ENCODE results near the gene TNPO3.
"Not testable (repeated sequence)": the region's sequence is repeated elsewhere in the genome, so short reads cannot be mapped to it uniquely, and the experiment has no call there.

TNPO3 gene

DNA sequence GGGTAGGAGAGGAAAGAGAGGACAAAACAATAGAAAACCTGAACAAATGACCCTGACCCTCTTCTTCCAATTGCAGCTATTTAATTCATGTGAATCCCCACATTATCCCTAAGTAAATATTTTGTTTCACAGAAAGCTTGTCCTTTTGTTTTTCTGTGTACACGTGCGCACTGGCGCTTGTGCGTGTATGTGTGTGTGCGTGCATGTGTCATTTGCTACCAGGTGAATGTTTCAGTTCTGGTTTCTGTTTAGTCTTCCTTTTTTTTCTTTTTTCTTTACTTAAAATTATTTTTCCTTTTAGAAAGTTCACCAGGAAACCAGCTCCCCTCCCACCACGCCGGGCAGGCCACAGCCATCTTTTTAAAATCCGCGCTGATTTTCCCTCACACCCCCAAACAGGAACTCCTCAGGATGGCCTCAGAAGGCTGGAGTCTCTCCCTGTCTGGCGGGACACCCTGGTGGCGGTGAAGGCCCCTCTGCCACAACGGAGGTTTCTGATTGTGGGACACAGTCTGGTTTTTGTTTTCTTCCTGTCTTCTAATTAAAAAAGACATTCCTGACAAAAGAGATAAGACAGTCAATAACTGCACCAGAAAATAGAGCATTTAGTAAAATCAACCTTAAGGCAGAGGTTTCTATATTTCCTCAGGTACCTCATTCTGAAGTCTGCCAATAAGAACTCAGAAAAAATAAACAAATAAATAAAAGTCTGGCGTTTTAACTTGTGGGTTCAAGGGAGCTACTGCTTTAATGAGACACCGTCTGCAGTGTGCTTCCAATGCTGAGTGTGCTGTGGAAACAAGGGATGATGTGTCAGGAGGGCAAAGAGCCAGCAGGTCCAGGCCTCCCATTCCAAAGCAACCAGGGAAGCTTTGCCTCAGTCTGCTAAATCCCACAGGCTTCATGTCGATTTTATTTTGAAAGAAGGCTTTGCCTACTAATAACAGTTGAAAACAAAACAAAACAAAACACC is 99.8 kb downstream of the TNPO3 start:
- DNase-seq, result no peak

DNA sequence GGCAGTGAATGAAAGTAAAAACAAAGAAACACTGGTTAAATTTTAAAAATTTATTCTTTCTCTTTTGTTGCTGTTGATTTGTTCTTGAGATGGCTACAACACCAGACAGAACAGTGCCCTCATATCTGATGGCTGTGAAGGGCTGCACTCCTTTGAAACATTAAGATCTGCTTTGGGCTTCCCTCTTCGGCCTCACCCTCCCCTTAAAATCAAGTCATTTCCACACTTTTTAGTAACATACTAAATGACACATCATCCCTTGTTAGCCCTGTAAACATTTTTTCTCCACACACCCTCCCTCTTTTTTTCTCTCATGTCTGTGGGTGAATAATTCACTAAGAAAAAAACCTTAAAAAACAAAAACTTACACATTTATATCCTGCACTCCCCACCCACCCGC is 100.8 kb downstream of the TNPO3 start:
- DNase-seq, result no peak

DNA sequence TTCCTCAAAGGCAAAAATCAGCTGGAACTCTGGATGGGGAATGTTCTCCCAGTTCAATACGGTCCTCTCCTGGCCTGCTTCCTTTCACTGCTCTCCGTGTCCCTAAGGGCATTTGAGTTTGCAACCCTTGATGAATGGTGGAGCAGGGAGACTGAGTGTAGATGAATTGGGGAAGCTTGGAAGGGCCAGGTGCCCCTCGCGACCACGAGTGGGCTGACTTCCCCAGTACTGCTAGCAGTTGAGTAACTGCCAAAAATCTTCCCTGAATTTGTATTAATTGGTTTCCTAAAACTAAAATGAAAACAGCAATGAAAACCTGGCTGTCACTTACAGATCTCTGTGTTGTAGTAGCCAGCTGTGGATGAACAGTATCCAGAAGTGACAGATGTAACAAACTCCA is 103.6 kb downstream of the TNPO3 start:
- DNase-seq, result no peak

GRCh38 chr7:128948976-128949760 is 105.7 kb downstream of the TNPO3 start:
- no peak for DNase-seq

- no peak for DNase-seq
These were observed 106.5 kb downstream of the TNPO3 start for GRCh38 chr7:128948312-128948973.

DNA sequence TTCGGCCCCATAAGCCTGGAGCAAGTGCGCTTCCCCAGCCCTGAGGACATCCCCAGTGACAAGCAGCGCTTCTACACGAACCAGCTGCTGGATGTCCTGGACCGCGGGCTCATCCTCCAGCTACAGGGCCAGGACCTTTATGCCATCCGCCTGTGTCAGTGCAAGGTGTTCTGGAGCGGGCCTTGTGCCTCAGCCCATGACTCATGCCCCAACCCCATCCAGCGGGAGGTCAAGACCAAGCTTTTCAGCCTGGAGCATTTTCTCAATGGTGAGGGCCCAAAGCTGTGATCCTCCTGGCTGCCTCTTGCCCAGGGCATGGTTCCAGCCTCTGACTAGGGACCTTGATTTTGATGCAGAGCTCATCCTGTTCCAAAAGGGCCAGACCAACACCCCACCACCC is 107.1 kb downstream of the TNPO3 start:
- DNase-seq, result no peak

DNA sequence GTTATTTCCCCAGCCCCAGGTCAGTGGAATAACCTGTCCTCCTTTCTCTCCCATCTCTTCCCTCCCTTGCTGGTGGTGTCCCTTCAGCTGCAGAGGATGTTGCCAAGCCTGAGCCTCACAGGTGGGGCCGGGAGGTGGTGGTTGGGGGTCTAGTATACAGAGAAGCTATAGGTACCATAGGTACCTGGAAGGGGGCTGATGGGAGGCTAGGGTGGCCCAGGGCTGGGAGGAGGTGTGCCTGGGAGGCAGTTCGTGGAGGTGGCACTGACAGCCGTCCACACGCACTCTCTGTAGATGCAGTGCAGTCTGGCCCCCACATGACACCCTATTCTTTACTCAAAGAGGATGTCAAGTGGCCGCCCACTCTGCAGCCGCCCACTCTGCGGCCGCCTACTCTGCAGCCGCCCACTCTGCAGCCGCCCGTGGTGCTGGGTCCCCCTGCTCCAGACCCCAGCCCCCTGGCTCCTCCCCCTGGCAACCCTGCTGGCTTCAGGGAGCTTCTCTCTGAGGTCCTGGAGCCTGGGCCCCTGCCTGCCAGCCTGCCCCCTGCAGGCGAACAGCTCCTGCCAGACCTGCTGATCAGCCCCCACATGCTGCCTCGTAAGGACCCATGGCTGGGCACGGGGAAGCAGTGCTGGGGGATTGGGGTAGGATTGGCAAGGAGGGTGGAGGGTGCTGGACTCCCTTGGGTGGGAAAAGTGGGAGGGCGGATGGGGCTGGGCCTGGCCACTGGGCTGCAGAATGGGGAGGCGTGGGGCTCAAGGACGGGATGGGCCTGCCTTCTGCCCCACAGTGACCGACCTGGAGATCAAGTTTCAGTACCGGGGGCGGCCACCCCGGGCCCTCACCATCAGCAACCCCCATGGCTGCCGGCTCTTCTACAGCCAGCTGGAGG is 107.7 kb downstream of the TNPO3 start:
- no peak for DNase-seq

- DNase-seq, result no peak
These were observed 109.1 kb downstream of the TNPO3 start for GRCh38 chr7:128945668-128946366.

DNA sequence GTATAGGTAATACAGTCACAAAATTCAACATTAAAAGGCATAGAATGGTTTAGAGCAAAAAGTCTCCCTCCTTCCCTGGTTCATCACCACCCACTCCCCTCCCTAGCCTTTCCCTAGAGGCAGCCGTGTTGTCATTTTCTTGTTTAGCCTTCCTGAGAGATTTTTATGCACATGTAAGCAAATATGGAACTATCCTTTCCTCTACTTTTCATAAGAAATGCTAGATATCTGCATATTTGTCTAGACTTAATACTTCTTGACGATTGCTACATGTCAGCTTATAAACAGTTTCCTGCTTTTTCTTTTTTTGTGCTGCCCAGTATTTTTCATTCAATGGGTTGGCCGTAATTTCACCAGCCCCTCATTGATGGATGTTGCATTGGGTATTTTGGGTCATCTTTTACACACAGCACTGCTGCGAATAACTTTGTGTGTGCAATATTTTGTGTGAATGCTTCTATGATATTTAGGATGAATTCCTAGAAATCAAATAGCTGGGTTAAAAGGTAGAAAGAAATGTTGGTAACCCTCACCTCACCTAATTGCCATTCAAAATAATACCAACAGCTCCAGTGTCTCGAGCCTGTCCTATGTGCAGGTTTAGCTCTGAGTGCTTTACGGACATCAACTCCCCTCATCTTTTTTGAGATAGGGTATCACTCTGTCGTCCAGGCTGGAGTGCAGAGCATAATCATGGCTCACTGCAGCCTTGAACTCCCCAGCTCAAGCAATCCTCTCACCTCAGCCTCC is 110.2 kb downstream of the TNPO3 start:
- DNase-seq, result no peak

DNA sequence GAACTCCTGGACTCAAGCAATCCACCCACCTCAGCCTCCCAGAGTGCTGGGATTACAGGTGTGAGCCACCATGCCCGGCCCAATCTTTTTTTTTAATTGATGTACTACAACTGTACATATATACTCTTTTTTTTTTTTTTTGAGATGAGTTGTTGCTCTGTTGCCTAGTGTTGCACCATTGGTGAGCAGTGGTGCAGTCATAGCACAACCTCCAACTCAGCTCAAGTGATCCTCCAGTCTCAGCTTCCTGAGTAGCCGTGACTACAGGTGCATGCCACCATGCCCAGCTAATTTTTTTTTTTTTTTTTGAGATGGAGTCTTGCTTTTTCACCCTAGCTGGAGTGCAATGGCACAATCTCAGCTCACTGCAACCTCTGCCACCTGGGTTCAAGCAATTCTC is 111.7 kb downstream of the TNPO3 start:
- not testable (repeated sequence) for DNase-seq

DNA sequence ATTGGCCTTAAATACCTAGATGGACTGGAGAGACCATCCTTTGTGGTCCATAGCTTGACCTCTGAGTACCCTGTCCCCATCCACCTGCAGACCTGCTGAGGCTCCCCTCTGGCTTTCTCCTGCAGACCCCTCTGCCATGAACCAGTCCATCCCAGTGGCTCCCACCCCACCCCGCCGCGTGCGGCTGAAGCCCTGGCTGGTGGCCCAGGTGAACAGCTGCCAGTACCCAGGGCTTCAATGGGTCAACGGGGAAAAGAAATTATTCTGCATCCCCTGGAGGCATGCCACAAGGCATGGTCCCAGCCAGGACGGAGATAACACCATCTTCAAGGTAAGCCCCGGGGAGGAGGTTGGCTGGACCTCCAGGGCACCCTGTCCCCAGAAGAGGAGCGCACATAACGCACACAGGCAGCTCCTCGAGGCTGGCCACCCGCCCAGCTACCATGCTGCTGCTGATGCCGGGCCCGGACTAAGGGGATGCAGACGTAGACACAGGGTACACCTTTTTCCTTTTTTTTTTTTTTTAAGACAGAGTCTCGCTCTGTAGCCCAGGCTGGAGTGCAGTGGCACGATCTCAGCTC is 112.9 kb downstream of the TNPO3 start:
- no peak for DNase-seq

DNA sequence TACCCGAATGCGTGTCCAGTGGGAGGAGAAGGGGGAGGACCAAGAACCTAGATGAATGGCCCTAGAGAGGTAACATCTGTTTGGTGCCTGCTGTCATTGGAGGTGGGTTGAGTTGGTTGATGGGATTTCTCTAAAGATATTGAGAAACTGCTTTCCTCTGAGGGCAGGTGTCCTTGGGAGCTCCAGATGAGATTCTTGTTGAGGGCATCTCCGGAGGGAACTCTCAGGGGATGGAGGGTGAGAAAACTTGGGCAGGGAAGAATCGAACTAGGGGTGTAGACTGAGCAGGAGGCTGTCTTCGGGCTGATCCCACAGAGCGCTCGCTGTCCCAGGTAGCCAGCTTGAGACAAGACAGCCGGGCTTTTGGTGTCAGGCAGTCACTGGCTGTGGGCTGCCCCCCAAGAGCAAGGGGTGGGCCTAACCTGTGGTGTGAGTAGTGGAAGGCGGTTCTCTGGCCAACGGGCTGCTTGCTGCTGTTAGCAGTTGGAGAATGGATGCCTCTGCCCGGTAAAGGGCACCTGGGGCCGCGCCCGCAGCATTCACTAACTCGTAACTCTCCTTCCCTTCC is 113.5 kb downstream of the TNPO3 start:
- DNase-seq, result no peak

- DNase-seq, result no peak
These were observed 114.2 kb downstream of the TNPO3 start for GRCh38 chr7:128940494-128941322.

- DNase-seq, result no peak
These were observed 115.0 kb downstream of the TNPO3 start for GRCh38 chr7:128939861-128940410.

DNA sequence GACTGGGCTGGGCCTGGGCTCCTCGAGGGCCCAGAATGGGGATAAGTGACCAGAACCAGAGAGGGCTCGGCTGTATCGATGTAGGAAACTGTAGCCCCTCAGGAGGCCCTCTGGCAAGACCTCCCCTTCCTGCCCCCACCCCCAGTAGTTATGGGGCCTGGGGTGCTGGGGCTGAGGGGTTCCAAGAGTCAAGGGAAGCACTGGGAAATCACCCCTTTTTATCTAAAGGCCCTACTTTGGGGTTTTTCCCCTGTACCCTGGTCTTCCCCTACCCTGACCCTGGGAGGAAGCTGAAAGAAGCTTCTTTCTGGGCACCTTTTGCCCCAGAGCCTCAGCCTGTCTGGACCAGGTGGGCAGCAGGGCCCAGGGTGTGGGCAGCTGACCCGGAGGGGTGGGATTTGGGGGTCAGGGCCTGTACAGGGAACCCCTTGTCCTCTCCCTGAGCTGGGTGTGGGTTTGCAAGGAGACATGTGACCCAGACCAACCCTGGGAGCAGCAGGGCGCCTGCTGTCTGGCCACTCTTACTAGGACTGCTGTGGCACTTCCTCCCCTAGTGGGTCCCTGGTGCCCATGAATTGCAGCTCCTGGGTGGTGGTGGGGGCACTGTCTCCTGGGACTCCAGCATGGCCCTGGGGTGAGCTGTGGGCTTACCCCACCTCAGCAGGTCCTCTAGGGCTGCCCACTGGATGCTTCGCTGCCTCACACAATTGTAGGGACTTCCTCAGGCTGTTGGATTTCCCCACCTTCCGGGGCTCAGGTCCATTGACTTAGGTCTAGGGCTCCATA is 115.6 kb downstream of the TNPO3 start:
- no peak for DNase-seq

- DNase-seq, result no peak
These were observed 116.3 kb downstream of the TNPO3 start for GRCh38 chr7:128938544-128939074.

- no peak for DNase-seq
These were observed 117.0 kb downstream of the TNPO3 start, which contains the start of gene IRF5 for GRCh38 chr7:128937647-128938543. IRF5 (plus strand) TSS chr7:128937927; CDS start chr7:128942082, 4,155 bp downstream.
